Endothelial cell of umbilical vein (primary cell): ENCODE results near the gene MAN2C1.

ENCODE experiments used
- CTCF ChIP-seq, 2 donors: IDR thresholded peaks; 1 replicate in 1 of 2; 2 replicates in 1 of 2; pipeline ENCODE4 v1.5.1; 2011; ENCODE audit warnings: low read length in 2 of 2, mild to moderate bottlenecking in 2 of 2, moderate library complexity in 2 of 2, control low read depth in 1 of 2, inconsistent platforms in 1 of 2, low read depth in 1 of 2; ENCODE audit not compliant: insufficient read depth in 1 of 2; ENCODE audit errors: extremely low read depth in 1 of 2
- EZH2 ChIP-seq: IDR thresholded peaks from 2 replicates; pipeline ENCODE4 v1.6.1; 2012; ENCODE audit warnings: borderline replicate concordance, low read depth, mild to moderate bottlenecking, moderate library complexity, low read length, inconsistent platforms; ENCODE audit not compliant: severe bottlenecking
- FOS ChIP-seq: IDR thresholded peaks from 2 replicates; pipeline ENCODE4 v1.6.1; 2011; ENCODE audit warnings: mild to moderate bottlenecking, low read length, moderate library complexity, borderline replicate concordance; ENCODE audit not compliant: insufficient read depth
- GATA2 ChIP-seq: IDR thresholded peaks from 2 replicates; pipeline ENCODE4 v1.7.0; 2011; ENCODE audit warnings: low read depth, mild to moderate bottlenecking, moderate library complexity, mixed read lengths, low read length; ENCODE audit not compliant: insufficient read length, insufficient read depth
- MYC ChIP-seq: IDR thresholded peaks from one replicate; pipeline ENCODE4 v1.6.1; 2011; ENCODE audit warnings: mild to moderate bottlenecking, low read depth, low read length
- POLR2A ChIP-seq: IDR thresholded peaks from 2 replicates; pipeline ENCODE4 v1.6.1; 2012; ENCODE audit warnings: low read depth, mild to moderate bottlenecking, control low read depth, low read length
- POLR2AphosphoS5 ChIP-seq: IDR thresholded peaks from 2 replicates; pipeline ENCODE4 v1.6.1; 2012; ENCODE audit warnings: low read depth, mild to moderate bottlenecking, control low read depth, low read length, moderate library complexity; ENCODE audit not compliant: insufficient read depth

- TF ChIP-seq POLR2A, result no peak
- no peak for TF ChIP-seq POLR2AphosphoS5
- no peak for TF ChIP-seq GATA2
- no peak for TF ChIP-seq CTCF (IDR thresholded peaks at IDR 0.05; ENCODE audit: extremely low read depth in 1 of 2, insufficient read depth in 1 of 2, low read depth in 1 of 2, low read length in 2 of 2)
- TF ChIP-seq EZH2, result no peak
- no peak for TF ChIP-seq FOS
- TF ChIP-seq MYC, result no peak
Measured at GRCh38 chr15:75366163-75366562, 2.2 kb downstream of the MAN2C1 start.
